Kidney (tissue), 14 donors: ENCODE measurements around the gene KIAA0232. TPM values are rescaled to one million over a fixed set of nuclear protein-coding genes. Genes with fewer than 3 reads are reported as not detected.

Experiments
- DNase-seq, 5 donors: peaks; one replicate each; pipeline ENCODE4 v3.0.0-alpha.2; 2013 to 2020
- FAIRE-seq: peaks from 2 replicates; lab custom pipeline; 2012; peaks lifted over from hg19 to GRCh38; lab: Jason Lieb, UNC
- H3K27ac ChIP-seq, 2 donors: one replicate each; pipeline ENCODE4 v1.7.0; 2013; ENCODE audit warnings: low read depth in 2 of 2, low read length in 2 of 2, inconsistent platforms in 1 of 2
- H3K27me3 ChIP-seq: one replicate; pipeline ENCODE4 v1.7.1; 2013; ENCODE audit warnings: low read length, inconsistent platforms; ENCODE audit not compliant: control insufficient read depth, insufficient read depth
- H3K36me3 ChIP-seq, 3 donors: one replicate each; pipeline versions ENCODE4 v1.7.0 to v1.7.1; 2013; ENCODE audit warnings: low read length in 3 of 3, control low read depth in 1 of 3, inconsistent platforms in 1 of 3; ENCODE audit not compliant: insufficient read depth in 3 of 3, control insufficient read depth in 2 of 3
- H3K4me1 ChIP-seq, 3 donors: one replicate each; pipeline versions ENCODE4 v1.7.0 to v1.7.1; 2013; ENCODE audit warnings: low read length in 3 of 3, inconsistent platforms in 1 of 3, low read depth in 1 of 3; ENCODE audit not compliant: control insufficient read depth in 2 of 3, insufficient read depth in 2 of 3
- H3K4me3 ChIP-seq, 3 donors: one replicate each; pipeline versions ENCODE4 v1.7.0 to v1.8.1; 2013; ENCODE audit warnings: low read length in 3 of 3, control low read depth in 1 of 3, inconsistent platforms in 1 of 3
- H3K9ac ChIP-seq, 3 donors: one replicate each; pipeline versions ENCODE4 v1.7.0 to v1.7.1; 2013; ENCODE audit warnings: low read length in 3 of 3, control low read depth in 1 of 3, inconsistent platforms in 1 of 3
- H3K9me3 ChIP-seq, 3 donors: one replicate each; pipeline versions ENCODE4 v1.7.0 to v1.7.1; 2013; ENCODE audit warnings: low read length in 3 of 3, control low read depth in 1 of 3, inconsistent platforms in 1 of 3; ENCODE audit not compliant: control insufficient read depth in 2 of 3, insufficient read depth in 1 of 3
- intact Hi-C: fragments of 100-400 bp; cut with DNase I; formaldehyde crosslinking; loops from one replicate; pipeline ENCODE4 v1.11.1; 2022
- polyA plus RNA-seq: library from polyadenylated mRNA; stranded (reverse); fragments of 350-450 nt; fragmentation: Illumina TruSeq; extraction: RNeasy Lipid Tissue Mini Kit (QIAGEN cat#74804); gene quantifications from one replicate; pipeline ENCODE4 v1.2.3, GENCODE V29; 2014; ENCODE audit warnings: low read depth, low replicate concordance; ENCODE audit not compliant: insufficient read depth
- total RNA-seq: library from RNA; stranded (reverse); fragmentation: NEBNext Ultra II Directional; extraction: Animal tissue kit (Norgen Biotek cat#: 25700); gene quantifications from one replicate; pipeline ENCODE4 v1.2.1, GENCODE V29; 2021
- TF ChIP-seq, protein P1 (sequence below): IDR thresholded peaks from 3 replicates; pipeline ENCODE4 v1.5.1; 2012; ENCODE audit warnings: mild to moderate bottlenecking, moderate library complexity, borderline replicate concordance; ENCODE audit not compliant: insufficient read depth; ENCODE audit errors: extremely low read depth
- donor health status: control.
- donor health status: control.
- donor health status: control.
- donor health status: control.
- donor health status: control.
- donor health status: DM: yes; HTN: yes; CAD: no.
- donor health status: Normal renal cell carcinoma (clear cell type).

KIAA0232 gene
- total and polyA plus RNA-seq, 2 donors from 2014 or later: 14.0 to 39.9 TPM

DNA sequence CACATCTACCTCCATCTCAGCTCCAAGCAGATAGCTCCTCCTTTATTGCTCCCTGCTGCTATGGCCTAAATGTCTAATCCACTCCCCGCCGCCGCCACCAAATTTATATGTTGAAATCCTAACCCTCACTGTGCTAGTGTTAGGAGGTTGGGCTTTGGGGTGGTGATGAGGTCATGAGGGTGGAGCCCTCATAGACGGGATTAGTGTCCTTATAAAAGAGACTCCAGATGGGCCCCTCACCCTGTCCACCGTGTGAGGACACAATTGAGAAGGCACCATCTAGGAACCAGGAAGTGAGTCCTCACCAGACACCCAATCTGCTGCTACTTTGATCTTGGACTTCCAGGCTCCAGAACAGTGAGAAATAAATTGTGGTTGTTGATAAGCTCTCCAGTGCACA is 113.5 kb downstream of the KIAA0232 start:
- H3K4me1 ChIP-seq: peaks cover 0 to 29% (median 19%) of the 10 kb centered on the region in 3 donors
- TF ChIP-seq, protein P1, sequence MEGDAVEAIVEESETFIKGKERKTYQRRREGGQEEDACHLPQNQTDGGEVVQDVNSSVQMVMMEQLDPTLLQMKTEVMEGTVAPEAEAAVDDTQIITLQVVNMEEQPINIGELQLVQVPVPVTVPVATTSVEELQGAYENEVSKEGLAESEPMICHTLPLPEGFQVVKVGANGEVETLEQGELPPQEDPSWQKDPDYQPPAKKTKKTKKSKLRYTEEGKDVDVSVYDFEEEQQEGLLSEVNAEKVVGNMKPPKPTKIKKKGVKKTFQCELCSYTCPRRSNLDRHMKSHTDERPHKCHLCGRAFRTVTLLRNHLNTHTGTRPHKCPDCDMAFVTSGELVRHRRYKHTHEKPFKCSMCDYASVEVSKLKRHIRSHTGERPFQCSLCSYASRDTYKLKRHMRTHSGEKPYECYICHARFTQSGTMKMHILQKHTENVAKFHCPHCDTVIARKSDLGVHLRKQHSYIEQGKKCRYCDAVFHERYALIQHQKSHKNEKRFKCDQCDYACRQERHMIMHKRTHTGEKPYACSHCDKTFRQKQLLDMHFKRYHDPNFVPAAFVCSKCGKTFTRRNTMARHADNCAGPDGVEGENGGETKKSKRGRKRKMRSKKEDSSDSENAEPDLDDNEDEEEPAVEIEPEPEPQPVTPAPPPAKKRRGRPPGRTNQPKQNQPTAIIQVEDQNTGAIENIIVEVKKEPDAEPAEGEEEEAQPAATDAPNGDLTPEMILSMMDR: no peak
- intact Hi-C loops: no loop called here

DNA sequence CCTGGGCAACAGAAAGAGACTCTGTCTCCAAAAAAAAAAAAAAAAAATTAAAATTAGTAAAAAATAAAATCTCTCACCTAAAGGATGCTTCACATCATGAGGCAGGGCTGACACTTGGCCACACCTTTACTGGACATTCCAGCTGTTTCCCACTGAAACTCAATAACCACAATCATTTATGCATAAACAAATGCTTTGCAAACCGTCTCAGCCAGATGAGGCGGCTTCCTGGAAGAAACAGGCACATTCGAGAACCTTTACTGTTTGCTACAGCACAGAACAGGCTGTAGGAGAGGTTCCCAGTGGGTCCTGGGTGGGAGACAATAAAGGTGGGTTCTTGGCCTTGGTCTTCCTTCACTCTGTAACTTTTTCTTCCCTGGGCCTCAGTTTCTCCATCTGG is 116.2 kb downstream of the KIAA0232 start:
- DNase-seq: peak in 1 of 5 donors; percentile 22
- Histone ChIP-seq H3K4me3 (no peak overlapping the region), H3K36me3 (no peaks in the 10 kb centered on the region), H3K27ac (no peak overlapping the region), H3K27me3 (no peaks in the 10 kb centered on the region), H3K4me1 (peaks cover 0 to 5% (median 5%) of the 10 kb centered on the region in 3 donors), H3K9ac (no peak overlapping the region), H3K9me3 (no peaks in the 10 kb centered on the region)
- TF ChIP-seq, protein P1: no peak
- intact Hi-C loops: no loop called here
- no peak for FAIRE-seq

More for the DNA sequence above, 113.5 kb downstream of the KIAA0232 start:
- Histone ChIP-seq H3K9me3 (no peaks in the 10 kb centered on the region), H3K36me3 (no peaks in the 10 kb centered on the region), H3K4me3 (no peak overlapping the region), H3K27ac (no peak overlapping the region), H3K9ac (no peak overlapping the region), H3K27me3 (no peaks in the 10 kb centered on the region)
- no peak for FAIRE-seq
- no peak for DNase-seq

DNA sequence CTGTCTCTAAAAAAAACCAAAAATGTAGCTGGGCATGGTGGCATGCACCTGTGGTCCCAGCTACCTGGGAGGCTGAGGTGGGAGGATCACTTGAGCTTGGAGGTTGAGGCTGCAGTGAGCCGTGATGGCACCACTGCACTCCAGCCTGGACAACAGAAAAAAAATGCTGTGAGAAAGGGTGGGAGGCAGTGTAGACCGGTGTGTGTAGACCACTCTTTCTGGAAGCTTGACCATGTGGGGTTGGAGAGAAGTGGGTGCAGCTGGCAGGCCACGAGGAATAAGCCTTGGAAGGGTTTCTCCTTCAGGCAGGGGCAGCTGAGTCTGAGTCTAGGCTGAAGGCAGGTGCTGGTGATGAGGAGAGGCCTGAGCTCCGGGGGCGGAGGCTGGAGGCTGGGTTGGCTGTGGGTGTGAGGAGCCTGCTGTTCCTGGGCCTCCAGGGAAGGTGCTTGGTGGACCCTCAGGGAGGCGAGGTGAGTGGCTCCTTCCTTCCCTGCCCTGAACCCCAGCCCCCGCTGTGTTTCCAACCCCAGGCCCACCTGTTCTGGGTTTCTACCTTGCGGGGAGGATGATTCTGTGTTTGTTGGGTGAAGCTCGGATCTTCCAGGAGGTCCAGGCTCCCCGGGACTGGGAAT is 117.8 kb downstream of the KIAA0232 start:
- peaks cover 0 to 3% (median 0%) of the 10 kb centered on the region in 3 donors for H3K4me1 ChIP-seq
- TF ChIP-seq, protein P1: no peak
- no peak overlapping the region for H3K27ac ChIP-seq
- no peak for FAIRE-seq
- H3K9ac ChIP-seq: no peak overlapping the region
- no peaks in the 10 kb centered on the region for H3K9me3 ChIP-seq
- H3K27me3 ChIP-seq: no peaks in the 10 kb centered on the region
- DNase-seq: peak in 1 of 5 donors; percentile 38
- intact Hi-C loops: no loop called here
- H3K36me3 ChIP-seq: no peaks in the 10 kb centered on the region
- no peak overlapping the region for H3K4me3 ChIP-seq
